ENCODE measurements around the gene OPCML. TPM values are rescaled to one million over a fixed set of nuclear protein-coding genes. Genes with fewer than 3 reads are reported as not detected.

The OPCML gene
- total RNA-seq, 1 experiment from 2014 or later: not detected

DNA sequence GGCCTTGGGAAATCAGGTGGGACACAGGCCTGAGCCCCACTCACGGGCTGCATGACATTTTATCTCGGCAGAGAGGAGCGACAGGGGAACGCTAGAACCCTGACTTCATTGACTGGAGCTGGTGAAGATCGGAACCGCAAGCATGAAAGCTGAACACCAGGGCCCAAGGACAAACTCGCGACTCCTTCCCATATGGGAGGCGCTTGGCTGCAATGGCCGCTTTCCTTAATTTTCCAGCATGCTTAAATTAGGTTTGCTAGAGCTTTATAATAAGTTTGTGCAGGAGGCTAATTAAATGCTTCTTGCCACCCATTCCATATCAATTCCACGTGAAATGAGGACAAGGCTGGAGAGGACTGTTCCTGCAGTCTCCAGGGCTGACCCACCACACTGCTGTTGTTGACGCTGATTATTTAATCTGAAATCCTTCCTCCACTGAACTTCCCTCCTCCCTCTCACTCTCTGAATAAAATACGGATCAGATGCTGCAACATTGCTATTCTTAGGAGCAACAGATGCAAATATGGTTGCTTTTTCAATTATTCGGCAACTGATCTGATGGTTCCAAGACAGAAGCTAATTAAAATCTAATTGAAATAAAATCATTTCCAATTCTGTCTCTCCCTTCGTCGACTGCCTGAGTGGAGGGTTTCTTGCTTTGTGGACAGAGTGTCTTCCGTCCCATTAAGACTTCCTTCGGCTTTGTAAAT is 692.9 kb downstream of the OPCML start:
- no peak for ATAC-seq

GRCh38 chr11:132838627-132839026 is 693.7 kb downstream of the OPCML start:
- POLR2A ChIA-PET: no interaction called here
- H3K4me3 ChIP-seq (ENCODE audit: low read depth in 2 of 2, low read length in 2 of 2): no peak overlapping the region
- no peaks in the 10 kb centered on the region for H3K36me3 ChIP-seq (ENCODE audit: control insufficient read depth, insufficient read depth, low read length)
- no TSS peak for BruUV-seq (replicated peaks)
- intact Hi-C loops (cut with micrococcal nuclease; ENCODE audit: unreplicated experiment): no loop called here
- no peaks in the 10 kb centered on the region for H3K27me3 ChIP-seq (ENCODE audit: control insufficient read depth, insufficient read depth, low read length)
- H3K4me1 ChIP-seq (ENCODE audit: control insufficient read depth, insufficient read depth, low read length): no peaks in the 10 kb centered on the region
- DNase-seq (ENCODE audit: low read depth, low spot score): no peak
- no peaks in the 10 kb centered on the region for H3K9me3 ChIP-seq (ENCODE audit: control insufficient read depth, insufficient read depth, low read depth, low read length)
- H3K27ac ChIP-seq (ENCODE audit: low read length): no peak overlapping the region
- CTCF ChIA-PET: interaction anchor here (0.5 kb wide), 1 partner anchor 1098 kb away, joined by 6 read pairs; no protein-coding TSS in a partner anchor
- in situ Hi-C loops (cut with HindIII; ENCODE audit: low pct_unique_long_range_greater_than_20kb, low sequenced_read_pairs): no loop called here
- ATAC-seq: no peak
- TF ChIP-seq TCF7L2 (IDR thresholded peaks at IDR 0.05; ENCODE audit: low read depth, low read length): no peak
- no peak for TF ChIP-seq POLR2AphosphoS5 (IDR thresholded peaks at IDR 0.05; ENCODE audit: low read depth, low read length)
- TF ChIP-seq CTCF (IDR thresholded peaks at IDR 0.05): no peak
- no peak for TF ChIP-seq SIN3A (IDR thresholded peaks at IDR 0.05; ENCODE audit: borderline replicate concordance, insufficient read depth, low read depth, low read length)
- TF ChIP-seq, protein P1, sequence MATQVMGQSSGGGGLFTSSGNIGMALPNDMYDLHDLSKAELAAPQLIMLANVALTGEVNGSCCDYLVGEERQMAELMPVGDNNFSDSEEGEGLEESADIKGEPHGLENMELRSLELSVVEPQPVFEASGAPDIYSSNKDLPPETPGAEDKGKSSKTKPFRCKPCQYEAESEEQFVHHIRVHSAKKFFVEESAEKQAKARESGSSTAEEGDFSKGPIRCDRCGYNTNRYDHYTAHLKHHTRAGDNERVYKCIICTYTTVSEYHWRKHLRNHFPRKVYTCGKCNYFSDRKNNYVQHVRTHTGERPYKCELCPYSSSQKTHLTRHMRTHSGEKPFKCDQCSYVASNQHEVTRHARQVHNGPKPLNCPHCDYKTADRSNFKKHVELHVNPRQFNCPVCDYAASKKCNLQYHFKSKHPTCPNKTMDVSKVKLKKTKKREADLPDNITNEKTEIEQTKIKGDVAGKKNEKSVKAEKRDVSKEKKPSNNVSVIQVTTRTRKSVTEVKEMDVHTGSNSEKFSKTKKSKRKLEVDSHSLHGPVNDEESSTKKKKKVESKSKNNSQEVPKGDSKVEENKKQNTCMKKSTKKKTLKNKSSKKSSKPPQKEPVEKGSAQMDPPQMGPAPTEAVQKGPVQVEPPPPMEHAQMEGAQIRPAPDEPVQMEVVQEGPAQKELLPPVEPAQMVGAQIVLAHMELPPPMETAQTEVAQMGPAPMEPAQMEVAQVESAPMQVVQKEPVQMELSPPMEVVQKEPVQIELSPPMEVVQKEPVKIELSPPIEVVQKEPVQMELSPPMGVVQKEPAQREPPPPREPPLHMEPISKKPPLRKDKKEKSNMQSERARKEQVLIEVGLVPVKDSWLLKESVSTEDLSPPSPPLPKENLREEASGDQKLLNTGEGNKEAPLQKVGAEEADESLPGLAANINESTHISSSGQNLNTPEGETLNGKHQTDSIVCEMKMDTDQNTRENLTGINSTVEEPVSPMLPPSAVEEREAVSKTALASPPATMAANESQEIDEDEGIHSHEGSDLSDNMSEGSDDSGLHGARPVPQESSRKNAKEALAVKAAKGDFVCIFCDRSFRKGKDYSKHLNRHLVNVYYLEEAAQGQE (IDR thresholded peaks at IDR 0.05; ENCODE audit: insufficient read depth in 1 of 2, low read depth in 2 of 2, low read length in 1 of 2): no peak

More for the DNA sequence above, 692.9 kb downstream of the OPCML start:
- Histone ChIP-seq H3K36me3 (ENCODE audit: control insufficient read depth, insufficient read depth, low read length) (no peaks in the 10 kb centered on the region), H3K27ac (ENCODE audit: low read length) (no peak overlapping the region), H3K4me1 (ENCODE audit: control insufficient read depth, insufficient read depth, low read length) (no peaks in the 10 kb centered on the region), H3K9me3 (ENCODE audit: control insufficient read depth, insufficient read depth, low read depth, low read length) (no peaks in the 10 kb centered on the region), H3K4me3 (ENCODE audit: low read depth in 2 of 2, low read length in 2 of 2) (no peak overlapping the region), H3K27me3 (ENCODE audit: control insufficient read depth, insufficient read depth, low read length) (no peaks in the 10 kb centered on the region)
- no peak for TF ChIP-seq CTCF (IDR thresholded peaks at IDR 0.05)
- TF ChIP-seq TCF7L2 (IDR thresholded peaks at IDR 0.05; ENCODE audit: low read depth, low read length): no peak
- BruUV-seq (replicated peaks): no TSS peak
- DNase-seq (ENCODE audit: low read depth, low spot score): no peak
- intact Hi-C loops (cut with micrococcal nuclease; ENCODE audit: unreplicated experiment): no loop called here
- POLR2A ChIA-PET: no interaction called here
- in situ Hi-C loops (cut with HindIII; ENCODE audit: low pct_unique_long_range_greater_than_20kb, low sequenced_read_pairs): no loop called here
- CTCF ChIA-PET: no interaction called here
